BE2C (cell line): ENCODE measurements around the gene CRB2.

Source experiments
- DNase-seq: peaks from one replicate; pipeline ENCODE4 v3.0.0-alpha.2; 2020
- H3K27me3 ChIP-seq: fragments of 250-450 bp; sonication (Bioruptor Pico); 2 replicates; pipeline ENCODE4 v1.5.1; 2020; ENCODE audit warnings: mild to moderate bottlenecking
- H3K36me3 ChIP-seq: fragments of 250-450 bp; sonication (Bioruptor Pico); 2 replicates; pipeline ENCODE4 v1.5.1; 2020; ENCODE audit warnings: mild to moderate bottlenecking
- H3K4me1 ChIP-seq: fragments of 250-450 bp; sonication (Bioruptor Pico); 2 replicates; pipeline ENCODE4 v1.5.1; 2020
- H3K4me3 ChIP-seq: 2 replicates; pipeline ENCODE4 v1.5.1; 2011; ENCODE audit warnings: low read depth, low read length
- H3K9me3 ChIP-seq: fragments of 250-450 bp; sonication (Bioruptor Pico); 2 replicates; pipeline ENCODE4 v1.5.1; 2020
- TF ChIP-seq, protein P1 (sequence below): IDR thresholded peaks from 2 replicates; pipeline ENCODE4 v1.5.1; 2012; ENCODE audit warnings: mild to moderate bottlenecking, low read depth, low read length

The CRB2 gene

GRCh38 chr9:123359106-123359505 lies 3.1 kb downstream of the CRB2 start:
- no peaks in the 10 kb centered on the region for H3K36me3 ChIP-seq
- no peaks in the 10 kb centered on the region for H3K27me3 ChIP-seq
- TF ChIP-seq, protein P1, sequence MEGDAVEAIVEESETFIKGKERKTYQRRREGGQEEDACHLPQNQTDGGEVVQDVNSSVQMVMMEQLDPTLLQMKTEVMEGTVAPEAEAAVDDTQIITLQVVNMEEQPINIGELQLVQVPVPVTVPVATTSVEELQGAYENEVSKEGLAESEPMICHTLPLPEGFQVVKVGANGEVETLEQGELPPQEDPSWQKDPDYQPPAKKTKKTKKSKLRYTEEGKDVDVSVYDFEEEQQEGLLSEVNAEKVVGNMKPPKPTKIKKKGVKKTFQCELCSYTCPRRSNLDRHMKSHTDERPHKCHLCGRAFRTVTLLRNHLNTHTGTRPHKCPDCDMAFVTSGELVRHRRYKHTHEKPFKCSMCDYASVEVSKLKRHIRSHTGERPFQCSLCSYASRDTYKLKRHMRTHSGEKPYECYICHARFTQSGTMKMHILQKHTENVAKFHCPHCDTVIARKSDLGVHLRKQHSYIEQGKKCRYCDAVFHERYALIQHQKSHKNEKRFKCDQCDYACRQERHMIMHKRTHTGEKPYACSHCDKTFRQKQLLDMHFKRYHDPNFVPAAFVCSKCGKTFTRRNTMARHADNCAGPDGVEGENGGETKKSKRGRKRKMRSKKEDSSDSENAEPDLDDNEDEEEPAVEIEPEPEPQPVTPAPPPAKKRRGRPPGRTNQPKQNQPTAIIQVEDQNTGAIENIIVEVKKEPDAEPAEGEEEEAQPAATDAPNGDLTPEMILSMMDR: no peak
- H3K9me3 ChIP-seq: no peaks in the 10 kb centered on the region
- H3K4me1 ChIP-seq: peaks cover 24% of the 10 kb centered on the region
- no peak for DNase-seq
- H3K4me3 ChIP-seq: no peak overlapping the region

GRCh38 chr9:123359546-123359945 lies 3.5 kb downstream of the CRB2 start:
- no peaks in the 10 kb centered on the region for H3K36me3 ChIP-seq
- DNase-seq: no peak
- TF ChIP-seq, protein P1: no peak
- H3K4me3 ChIP-seq: no peak overlapping the region
- peaks cover 26% of the 10 kb centered on the region for H3K4me1 ChIP-seq
- H3K27me3 ChIP-seq: no peaks in the 10 kb centered on the region
- no peaks in the 10 kb centered on the region for H3K9me3 ChIP-seq

GRCh38 chr9:123360161-123361085 lies 4.4 kb downstream of the CRB2 start:
- TF ChIP-seq, protein P1: no peak
- Histone ChIP-seq H3K27me3 (no peaks in the 10 kb centered on the region), H3K9me3 (no peaks in the 10 kb centered on the region), H3K36me3 (no peaks in the 10 kb centered on the region), H3K4me1 (peaks cover 28% of the 10 kb centered on the region), H3K4me3 (peak overlapping the region; percentile 23; the same call in 1 of the 2 replicates)
- peak; percentile 93 for DNase-seq

GRCh38 chr9:123361086-123361730 lies 5.2 kb downstream of the CRB2 start:
- Histone ChIP-seq H3K4me3 (no peak overlapping the region), H3K9me3 (no peaks in the 10 kb centered on the region), H3K36me3 (no peaks in the 10 kb centered on the region), H3K4me1 (peaks cover 28% of the 10 kb centered on the region), H3K27me3 (no peaks in the 10 kb centered on the region)
- TF ChIP-seq, protein P1: no peak
- DNase-seq: peak; percentile 49

- Histone ChIP-seq H3K4me1 (peaks cover 28% of the 10 kb centered on the region), H3K9me3 (no peaks in the 10 kb centered on the region), H3K4me3 (no peak overlapping the region), H3K27me3 (no peaks in the 10 kb centered on the region), H3K36me3 (no peaks in the 10 kb centered on the region)
- no peak for DNase-seq
- TF ChIP-seq, protein P1: no peak
Measured at GRCh38 chr9:123361731-123362510, 5.9 kb downstream of the CRB2 start.
